HG03103 (cell line): ENCODE results near the gene UBTD2.
A peak's percentile ranks its signal among the peaks of the same experiment; 100 is the strongest.
"Not testable (repeated sequence)": the region's sequence is repeated elsewhere in the genome, so short reads cannot be mapped to it uniquely, and the experiment has no call there.

ENCODE experiments used
- ATAC-seq: cut with Tn5 transposase; IDR thresholded peaks from one replicate; pipeline ENCODE4 v1.9.1; 2021; ENCODE audit warnings: low read depth; ENCODE audit not compliant: unreplicated experiment

Gene UBTD2, protein sequence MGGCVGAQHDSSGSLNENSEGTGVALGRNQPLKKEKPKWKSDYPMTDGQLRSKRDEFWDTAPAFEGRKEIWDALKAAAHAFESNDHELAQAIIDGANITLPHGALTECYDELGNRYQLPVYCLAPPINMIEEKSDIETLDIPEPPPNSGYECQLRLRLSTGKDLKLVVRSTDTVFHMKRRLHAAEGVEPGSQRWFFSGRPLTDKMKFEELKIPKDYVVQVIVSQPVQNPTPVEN

DNA sequence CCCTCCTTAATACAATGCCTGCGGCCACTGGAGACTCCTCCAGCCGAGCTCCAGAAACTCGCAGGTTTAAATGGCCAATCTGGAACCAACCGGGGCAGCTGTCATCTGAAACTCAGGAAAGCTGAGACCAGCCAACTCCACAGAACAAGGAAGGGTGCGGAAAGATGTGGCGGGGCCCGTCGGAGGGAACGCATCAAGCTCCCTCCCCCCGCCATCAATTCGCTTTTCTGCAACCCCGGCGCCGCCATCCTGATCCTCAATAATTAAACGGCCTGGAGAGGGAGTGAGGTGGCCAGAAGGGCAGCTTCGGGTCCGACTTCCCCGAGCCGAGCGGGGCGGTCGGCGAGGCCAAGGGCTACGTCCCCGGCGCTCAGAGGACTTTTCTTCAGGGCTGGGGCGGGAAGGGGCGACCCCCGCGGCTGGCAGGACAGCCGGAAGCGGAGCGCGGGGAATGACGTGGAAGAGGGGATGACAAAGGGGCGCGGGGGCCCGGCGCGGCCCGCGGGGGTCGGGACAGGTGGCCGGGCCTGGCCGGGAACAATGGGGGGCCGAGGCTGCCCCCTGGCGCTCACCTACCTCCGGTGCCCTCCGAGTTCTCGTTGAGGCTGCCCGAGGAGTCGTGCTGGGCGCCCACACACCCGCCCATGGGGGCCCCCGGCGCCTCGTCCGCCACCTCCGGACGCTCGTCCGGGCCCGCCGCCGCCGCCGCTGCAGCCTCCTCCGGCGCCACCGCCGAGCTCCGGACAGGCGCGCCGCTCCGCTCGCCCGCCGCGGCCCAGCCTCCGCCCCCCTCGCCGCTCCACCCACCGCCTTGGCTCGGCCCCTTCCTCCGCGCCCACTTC is at the start of gene UBTD2:
TSS of gene UBTD2 (minus strand) at position 745 of the 842 bp plus-strand sequence. CDS start at position 646, 99 bp downstream.
- ATAC-seq, result peak; percentile 77

DNA sequence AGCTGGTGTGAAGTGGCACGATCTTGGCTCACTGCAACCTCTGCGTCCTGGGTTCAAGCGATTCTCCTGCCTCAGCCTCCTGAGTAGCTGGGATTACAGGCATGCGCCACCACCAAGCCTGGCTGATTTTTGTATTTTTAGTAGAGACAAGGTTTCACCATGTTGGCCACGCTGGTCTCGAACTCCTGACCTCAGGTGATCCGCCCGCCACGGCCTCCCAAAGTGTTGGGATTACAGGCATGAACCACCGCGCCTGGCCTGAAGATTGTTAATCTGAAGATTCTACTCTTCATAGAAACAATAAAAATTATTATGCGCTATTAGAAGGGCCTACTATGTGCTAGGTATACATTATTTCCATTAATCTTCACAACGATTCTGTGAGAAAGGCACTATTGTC is 43.3 kb upstream of the UBTD2 start:
- not testable (repeated sequence) for ATAC-seq

DNA sequence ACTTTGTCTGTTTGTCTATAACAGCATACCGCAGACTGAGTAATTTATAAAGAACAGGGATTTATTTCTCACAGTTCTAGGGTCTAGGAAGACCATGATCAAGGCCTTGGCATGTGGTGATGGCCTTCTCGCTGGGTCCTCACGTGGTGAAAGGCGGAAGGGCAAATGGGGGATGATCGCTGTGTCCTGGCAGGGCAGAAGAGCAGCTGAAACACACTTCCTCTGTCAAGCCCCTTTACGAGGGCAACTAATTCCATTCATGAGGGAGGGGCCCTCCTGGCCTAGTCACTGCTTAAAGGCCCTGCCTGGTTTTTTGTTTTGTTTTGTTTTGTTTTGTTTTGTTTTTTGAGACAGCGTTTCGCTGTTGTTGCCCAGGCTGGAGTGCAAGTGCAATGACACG is 41.9 kb upstream of the UBTD2 start:
- ATAC-seq, result no peak

DNA sequence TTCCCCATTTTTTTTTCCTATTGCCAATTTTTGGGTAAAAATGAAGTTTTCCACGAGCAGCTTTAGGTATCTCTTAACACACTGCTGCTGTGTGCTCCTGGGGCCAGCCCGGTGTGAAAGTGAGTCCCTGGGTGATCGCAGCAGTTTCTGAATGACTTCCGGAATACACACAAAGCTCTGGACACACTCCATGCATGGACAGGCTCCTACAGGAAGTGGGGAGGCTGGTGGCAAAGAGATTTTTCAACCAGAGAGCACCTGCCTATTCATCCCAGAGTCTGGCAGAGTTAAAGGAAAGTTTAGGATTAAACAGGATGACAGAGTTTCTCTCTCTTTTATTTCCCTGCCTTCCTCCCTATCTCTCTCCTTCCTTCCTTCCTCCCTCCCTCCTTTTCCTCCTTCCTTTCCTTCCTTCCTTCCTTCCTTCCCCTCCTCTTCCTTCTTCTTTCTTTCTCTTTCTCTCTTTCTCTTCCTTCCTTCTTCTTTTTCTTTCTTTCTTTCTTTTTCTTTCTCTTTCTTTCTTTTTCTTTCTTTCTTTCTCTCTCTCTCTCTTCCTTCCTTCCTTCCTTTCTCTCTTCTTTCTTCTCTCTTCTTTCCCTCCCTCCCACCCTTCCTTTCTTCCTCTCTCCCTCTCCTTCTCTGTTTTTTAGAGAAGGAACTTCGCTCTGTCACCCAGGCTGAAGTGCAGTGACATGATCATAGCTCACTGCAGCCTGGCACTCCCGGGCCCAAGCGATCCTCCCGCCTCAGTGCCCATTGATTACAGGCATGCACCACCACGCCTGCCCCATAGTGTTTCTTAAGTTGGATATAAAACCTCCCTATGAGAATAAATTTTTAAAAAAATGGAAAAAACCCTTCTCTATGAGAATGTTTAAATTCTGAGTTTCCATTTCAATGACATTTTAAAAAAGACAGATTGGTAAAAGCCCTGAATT is 38.7 kb upstream of the UBTD2 start:
- ATAC-seq, result no peak

DNA sequence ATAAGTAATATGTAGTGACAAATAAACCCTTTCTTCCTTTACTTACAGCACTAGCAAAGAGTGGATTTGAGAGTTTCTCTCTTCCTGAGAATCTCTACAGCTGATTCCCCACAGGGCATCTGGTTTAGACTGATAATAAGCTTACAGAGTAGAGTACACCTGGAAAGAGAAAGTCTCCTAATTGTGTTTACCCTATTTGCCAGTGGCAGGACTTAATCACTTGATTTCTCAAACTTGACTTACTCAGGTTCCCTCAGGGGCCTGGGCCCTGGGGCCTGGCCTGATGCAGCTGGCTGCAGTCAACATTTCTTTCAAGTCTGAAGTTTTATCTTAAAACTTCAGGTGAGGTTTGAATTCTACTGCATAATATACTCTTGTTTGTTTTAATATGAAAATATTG is 38.0 kb upstream of the UBTD2 start:
- no peak for ATAC-seq

DNA sequence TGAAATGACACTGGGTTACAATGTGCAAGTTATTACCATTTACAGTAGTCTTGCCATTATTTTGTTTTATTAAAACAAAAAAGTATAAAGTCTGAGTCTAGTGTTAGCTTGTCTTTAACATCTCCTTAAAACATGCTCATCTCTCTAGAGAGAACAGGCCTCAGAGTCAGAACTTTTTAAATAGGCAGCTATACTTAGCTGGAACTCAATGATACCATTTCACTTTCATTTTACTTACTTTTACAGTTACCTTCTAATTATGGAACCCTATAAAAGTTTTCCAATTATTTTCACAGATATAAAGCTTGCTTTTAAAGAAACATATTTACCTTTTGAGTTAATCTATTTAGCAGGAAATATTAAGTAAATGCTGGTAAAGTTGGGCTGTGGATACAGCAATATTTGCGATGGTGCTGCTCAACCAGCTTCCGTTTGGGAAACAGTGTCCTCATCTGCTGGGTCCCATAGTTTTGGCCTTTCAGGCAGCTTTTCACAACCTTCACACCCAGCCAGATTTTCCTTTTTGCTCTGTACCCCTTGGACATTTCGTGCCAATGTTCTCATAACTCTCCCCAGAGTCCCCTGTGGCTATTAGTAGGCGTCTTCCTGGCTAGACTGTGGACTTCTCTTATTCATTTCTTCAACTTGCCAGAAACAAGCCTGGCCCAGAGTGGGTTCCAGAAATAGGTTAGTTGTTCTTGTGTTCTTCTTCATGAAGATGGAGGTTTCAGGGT is 36.3 kb upstream of the UBTD2 start:
- no peak for ATAC-seq

DNA sequence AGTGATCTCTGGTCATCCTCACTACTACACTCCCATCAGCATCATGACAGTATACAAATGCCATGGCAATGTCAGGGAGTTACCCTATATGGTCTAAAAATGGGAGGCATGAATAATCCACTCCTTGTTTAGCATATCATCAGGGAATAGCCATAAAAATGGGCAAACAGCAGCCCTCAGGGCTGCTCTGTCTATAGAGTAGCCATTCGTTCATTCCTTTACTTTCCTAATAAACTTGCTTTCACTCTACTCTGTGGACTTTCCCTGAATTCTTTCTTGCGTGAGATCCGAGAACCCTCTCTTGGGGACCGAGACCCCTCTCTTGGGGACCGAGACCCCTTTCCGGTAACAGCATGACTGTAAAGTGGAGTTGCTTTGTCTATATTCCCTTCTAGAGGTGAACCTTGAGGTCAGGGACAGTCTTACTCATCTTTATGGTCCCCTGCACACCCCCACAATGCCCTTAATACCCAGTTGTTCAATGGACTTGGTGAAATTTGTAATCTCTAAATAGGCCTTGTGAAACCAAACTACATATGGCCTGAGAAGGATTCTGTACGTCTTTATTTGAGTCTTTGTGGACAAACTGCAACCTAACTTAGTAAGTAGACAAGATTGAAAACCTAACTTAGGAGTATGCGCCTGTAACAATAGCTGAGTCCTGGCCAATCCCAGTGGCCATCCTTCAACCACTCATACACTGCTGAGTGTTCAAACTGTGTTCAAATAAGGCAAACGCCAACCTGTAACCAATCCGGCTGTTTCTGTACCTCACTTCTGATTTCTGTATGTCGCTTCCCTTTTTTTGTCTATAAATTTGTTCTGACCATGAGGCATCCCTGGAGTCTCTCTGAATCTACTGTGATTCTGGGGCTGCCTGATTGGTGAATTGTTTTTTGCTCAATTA is 32.3 kb upstream of the UBTD2 start:
- ATAC-seq, result no peak

DNA sequence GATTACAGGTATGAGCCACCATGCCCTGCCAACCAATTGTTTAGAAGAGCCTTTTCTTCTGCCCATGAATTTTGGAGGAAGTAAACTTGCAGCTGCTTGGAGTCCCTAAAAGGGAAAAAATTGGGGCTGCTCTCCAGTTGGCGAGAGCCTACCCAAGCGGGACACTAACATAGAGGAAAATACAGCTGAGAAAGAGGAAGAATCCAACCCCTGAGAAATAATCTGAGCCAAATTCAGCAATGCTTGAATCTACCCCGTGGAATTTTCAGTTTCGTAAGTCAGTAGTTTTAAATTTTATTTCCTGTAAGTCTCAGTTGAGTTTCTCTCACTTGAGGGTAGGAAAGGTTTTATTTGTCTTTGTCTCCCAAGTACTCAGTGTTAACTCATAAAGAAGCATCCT is 30.4 kb upstream of the UBTD2 start:
- no peak for ATAC-seq

DNA sequence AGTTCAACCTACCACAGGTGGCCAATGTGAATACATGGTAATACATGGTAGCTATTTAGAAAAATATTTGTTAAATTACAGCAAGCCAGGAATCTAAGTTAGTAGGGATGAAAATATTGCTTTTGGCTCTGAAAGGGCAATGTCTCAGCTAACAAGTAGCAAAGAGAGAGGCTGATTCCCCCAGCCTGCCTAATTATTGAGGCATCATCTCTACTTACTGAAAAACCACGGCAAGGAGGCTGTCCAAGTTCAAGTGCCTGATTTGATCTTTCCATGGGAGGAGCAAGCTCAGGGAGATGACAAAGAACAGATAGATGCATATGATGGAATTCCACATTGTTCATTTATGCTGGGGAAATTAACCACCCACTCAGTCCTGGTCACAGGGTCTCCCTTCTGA is 28.7 kb upstream of the UBTD2 start:
- ATAC-seq, result no peak

DNA sequence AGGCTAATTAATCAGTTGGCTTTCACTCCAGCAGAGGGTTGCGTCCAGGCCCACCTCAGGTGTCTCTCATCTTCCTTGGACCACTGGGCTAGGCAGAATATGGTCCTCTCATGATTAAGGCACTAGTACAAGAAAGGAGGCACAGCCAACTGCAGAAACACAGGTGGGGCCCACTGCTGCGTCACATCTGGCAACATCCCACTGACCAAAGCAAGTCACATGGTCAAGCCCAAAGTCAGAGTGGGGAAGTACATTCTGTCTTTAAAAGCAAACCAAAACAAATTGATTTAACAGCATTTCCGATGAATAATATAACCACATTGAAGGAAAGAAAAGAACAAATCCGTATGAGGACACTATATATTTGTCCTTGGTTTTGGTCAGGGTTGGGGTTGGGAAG is 28.0 kb upstream of the UBTD2 start:
- no peak for ATAC-seq

DNA sequence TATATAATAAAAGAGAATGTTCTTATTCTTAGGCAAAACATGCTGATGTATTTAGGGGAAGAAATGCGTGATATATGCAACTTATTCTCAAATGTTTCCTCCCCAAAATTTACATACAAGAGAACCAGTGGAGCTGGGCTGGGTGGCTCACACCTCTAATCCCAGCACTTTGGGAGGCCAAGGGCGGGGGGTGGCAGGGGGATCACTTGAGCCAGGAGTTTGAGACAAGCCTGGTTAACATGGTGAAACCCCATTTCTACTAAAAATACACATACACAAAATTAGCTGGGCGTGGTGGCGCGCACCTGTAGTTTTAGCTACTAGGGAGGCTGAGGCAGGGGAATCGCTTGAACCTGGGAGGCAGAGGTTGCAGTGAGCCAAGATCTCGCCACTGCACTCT is 27.5 kb upstream of the UBTD2 start:
- no peak for ATAC-seq

DNA sequence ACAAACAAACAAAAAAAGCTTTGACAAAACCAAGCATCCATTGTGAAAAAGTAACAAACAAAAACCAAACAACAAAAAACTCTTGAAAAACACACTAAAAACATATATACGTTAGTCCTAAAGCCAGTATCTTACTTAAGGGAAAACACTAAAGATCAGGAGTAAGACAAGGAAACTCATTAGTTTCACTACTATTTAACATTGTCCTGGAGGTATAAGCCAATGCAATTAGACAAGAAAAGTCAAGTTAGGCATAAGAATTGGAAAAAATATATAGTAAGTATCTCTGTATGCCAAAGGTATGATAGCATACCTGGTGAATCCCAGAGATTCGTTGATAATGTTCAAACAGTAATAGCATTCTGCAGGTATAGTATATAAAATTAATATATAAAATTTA is 21.8 kb upstream of the UBTD2 start:
- ATAC-seq, result no peak

DNA sequence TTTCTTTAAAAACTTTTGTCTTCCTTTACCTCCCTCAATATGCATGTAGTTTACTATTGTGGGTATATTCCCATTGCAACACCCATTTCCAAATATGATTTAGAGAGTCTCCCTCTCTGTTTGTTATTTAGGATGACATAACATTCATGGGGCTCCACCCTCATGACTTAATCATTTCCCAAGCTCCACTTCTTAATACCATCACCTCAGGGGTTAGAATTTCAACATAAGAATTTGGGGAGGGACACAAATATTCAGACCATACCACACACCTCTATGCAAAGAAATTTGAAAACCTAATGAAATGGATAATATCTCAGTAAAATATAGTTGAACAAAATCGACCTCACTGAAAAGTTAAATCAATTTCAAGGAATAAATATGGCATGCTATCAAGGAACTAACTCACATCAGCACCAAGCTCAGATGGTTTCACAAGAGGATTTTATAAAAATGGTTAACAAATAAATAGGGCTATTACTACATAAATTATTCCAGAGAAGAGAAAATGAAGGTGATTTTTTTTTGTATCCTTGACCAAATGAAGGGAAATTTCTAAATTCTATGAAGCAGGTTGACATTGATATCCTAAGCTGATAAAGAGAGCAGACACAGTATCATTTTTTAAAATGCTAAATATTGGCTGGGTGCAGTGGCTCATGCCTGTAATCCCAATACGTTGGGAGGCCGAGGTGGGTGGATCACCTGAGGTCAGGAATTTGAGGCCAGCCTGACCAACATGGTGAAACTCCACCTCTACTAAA is 20.2 kb upstream of the UBTD2 start:
- no peak for ATAC-seq

DNA sequence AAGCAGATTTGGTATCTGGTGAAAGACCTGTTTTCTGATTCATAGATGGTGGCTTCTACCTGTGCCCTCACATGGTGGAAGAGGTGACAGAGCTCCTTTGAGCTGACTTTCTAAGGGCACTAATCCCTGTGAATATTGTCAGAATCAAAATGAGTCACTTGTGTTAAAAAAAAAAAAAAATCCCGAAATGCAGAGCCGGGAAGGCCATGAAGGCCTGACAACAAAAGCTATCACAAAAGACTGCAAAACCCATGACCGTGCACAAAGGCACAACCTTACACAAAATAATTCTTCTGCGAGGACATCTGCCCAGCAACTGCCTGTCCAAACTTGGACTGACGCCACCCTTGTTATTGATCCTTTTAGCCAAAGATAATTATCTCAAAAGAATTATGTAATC is 19.6 kb upstream of the UBTD2 start:
- ATAC-seq, result no peak

DNA sequence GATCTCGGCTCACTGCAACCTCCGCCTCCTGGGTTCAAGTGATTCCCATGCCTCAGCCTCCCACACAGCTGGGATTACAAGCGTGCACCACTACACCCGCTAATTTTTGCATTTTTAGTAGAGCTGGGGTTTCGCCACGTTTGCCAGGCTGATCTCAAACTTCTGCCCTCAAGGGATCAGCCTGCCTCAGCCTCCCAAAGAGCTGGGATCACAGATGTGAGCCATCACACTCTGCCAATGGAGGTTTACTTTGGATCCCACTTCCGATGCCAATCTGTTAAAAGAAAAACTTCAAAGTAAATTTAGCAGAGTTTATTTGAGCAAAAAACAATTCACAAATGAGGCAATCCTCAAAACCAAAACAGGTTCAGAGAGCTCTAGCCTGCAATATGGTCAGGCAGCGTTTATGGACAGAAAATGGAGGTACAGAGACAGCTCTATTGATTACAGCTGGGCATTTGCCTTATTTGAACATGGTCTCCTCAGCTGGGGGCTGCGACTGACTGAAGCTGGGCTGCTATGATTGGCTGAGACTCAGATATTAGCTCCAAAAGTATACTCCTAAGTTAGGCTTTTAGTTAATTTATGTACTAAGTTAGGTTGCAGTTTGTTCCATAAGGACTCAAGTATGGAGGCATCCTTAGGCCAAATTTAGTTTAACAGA is 18.6 kb upstream of the UBTD2 start:
- ATAC-seq, result no peak

DNA sequence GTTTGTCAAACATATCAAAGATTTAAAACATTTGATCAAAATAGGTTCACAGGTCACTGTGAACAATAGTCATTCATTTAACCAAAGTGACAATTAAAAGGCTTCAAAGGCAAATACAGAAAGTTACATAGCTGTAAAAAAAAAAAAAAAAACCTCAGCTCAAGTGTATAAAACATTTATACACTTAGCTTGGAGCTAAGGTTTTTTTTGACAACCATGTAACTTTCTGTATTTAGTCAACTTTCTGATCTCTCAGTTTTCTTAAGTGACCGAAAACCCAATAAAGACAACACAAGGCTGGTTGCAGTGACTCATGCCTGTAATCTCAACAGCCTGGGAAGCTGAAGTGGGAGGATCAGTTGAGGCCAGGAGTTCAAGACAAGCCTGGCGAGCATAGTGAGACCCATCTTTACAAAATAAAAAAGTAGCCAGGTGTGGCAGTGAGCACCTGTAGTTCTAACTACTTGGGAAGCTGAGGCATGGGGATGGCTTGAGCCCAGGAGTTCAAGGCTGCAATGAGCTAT is 16.4 kb upstream of the UBTD2 start:
- no peak for ATAC-seq

DNA sequence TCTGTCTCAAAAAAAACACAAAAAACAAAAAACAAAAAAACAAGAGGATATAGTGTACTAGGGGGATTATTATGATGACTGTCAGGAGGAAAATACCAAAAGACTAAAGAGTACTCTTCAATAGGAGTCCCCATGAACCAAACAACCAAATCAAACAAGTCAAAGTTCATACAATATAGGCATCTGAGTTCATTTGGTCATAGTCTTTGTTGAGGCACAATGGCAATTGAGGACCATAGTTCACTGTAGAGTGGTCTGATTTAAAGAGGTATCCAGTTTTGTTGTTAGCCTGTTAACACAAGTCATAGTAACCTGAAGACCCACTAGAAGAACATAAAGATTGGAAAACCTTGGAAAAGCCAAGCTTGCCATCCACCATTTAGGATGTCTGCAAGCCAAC is 11.3 kb upstream of the UBTD2 start:
- ATAC-seq, result no peak

DNA sequence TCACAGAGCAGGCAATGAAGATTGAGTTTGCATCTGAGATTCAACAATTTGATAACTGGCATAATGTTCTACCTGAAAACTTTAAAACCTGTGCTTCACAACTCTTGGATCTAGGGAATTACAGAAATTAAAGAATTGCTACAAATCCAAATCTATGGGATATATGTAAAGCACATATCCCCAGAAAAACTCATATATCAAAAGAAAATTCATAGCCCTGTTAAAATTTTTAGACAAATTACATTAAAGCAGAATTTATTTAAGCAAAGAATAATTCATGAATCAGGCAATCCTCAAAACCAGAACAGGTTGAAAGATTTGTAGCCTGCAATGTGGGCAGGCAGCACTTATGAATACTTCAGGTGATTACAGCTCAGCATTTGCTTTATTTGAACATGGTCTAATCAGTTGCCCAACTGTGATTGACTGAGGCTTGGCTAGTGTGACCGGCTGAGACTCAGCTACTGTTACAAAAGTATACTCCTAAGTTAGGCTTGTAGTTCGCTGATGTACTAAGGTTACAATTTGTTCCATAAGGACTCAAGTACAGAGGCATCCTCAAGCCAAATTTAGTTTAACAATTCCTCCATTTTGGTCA is 10.3 kb upstream of the UBTD2 start:
- no peak for ATAC-seq
